Prostate gland (tissue), 2 donors: Measurements from ENCODE around the gene NDRG3. TPM values are rescaled to one million over a fixed set of nuclear protein-coding genes. Genes with fewer than 3 reads are reported as not detected.

Source experiments
- DNase-seq: peaks from one replicate; pipeline ENCODE4 v3.0.0-alpha.2; 2019; ENCODE audit warnings: low spot score
- H3K27ac ChIP-seq, 2 donors: fragments of 200-600 bp; sonication (generic); 2 replicates each; pipeline ENCODE4 v1.5.1; 2017 to 2019
- H3K27me3 ChIP-seq: fragments of 200-600 bp; sonication (generic); replicated peaks from 2 replicates; pipeline ENCODE4 v1.5.1; 2019; ENCODE audit not compliant: insufficient read depth
- H3K36me3 ChIP-seq, 2 donors: fragments of 200-600 bp; sonication (generic); 1 replicate in 1 of 2; 2 replicates in 1 of 2; pipeline versions ENCODE4 v1.5.1 to v1.8.1; 2017 to 2019
- H3K4me1 ChIP-seq: fragments of 200-600 bp; sonication (generic); replicated peaks from 2 replicates; pipeline ENCODE4 v1.5.1; 2019
- H3K4me3 ChIP-seq, 2 donors: fragments of 200-600 bp; sonication (generic); 2 replicates each; pipeline ENCODE4 v1.5.1; 2017 to 2019
- H3K9me3 ChIP-seq: fragments of 200-600 bp; sonication (generic); 2 replicates; pipeline ENCODE4 v1.5.1; 2017
- CTCF ChIP-seq, 4 experiments: fragments of 200-600 bp in 2 of 4; fragments of 450-650 bp in 2 of 4; sonication (generic) in 2 of 4; IDR thresholded peaks; 1 replicate in 3 of 4; 2 replicates in 1 of 4; pipeline ENCODE4 v1.5.1; 2016 to 2019; ENCODE audit warnings: antibody characterized with exemption in 4 of 4, mild to moderate bottlenecking in 2 of 4, moderate library complexity in 2 of 4
- POLR2A ChIP-seq: fragments of 450-650 bp; IDR thresholded peaks from one replicate; pipeline ENCODE4 v1.6.1; 2016; ENCODE audit warnings: antibody characterized with exemption, mild to moderate bottlenecking
- POLR2AphosphoS5 ChIP-seq: sonication (generic); formaldehyde crosslinking; IDR thresholded peaks from one replicate; pipeline ENCODE4 v1.6.1; 2017; ENCODE audit warnings: antibody characterized with exemption
- WGBS: methylation state at CpG from one replicate; pipeline ENCODE4 v1.1.5; 2018; 5-methylcytosine and 5-hydroxymethylcytosine counted together
- intact Hi-C: fragments of 100-400 bp; cut with DNase I; formaldehyde crosslinking; loops from one replicate; pipeline ENCODE4 v1.14.2; 2022
- total RNA-seq, 2 donors: library from RNA; depleted of rRNA; stranded (reverse); fragments of >200 nt; gene quantifications; one replicate each; pipeline ENCODE4 v1.1.0, GENCODE V29; 2016

The NDRG3 gene
- 100 to 1,000 TPM in 1 of 2 donors, 10 to 100 TPM in 1; 42.8 to 127 TPM for total RNA-seq

- Histone ChIP-seq H3K4me3 (peak within 1 kb of the TSS; percentile 96 to 98), H3K27ac (peak within 1 kb of the TSS; percentile 79 to 81), H3K27me3 (no peaks in the 10 kb centered on the region), H3K9me3 (no peaks in the 10 kb centered on the region), H3K36me3 (no peaks in the 10 kb centered on the region), H3K4me1 (peaks cover 3% of the 10 kb centered on the region)
- intact Hi-C loops: loop anchor here (2.0 kb wide), 1 partner anchor 139 kb away; no protein-coding TSS in a partner anchor
- peak; percentile 94 for DNase-seq
- peak; percentile 86 for TF ChIP-seq POLR2AphosphoS5
- TF ChIP-seq CTCF (IDR thresholded peaks at IDR 0.05): peak in 1 of 4 experiments; percentile 38
- no peak for TF ChIP-seq POLR2A
- 3% methylated on average over 58 of the region's 63 CpGs for WGBS
Measured at GRCh38 chr20:36745927-36746659, at the start of gene NDRG3. Gene NDRG3, minus strand, starts transcription at chr20:36746090. Its CDS starts 24,355 bp downstream, at chr20:36721735.

GRCh38 chr20:36794116-36794474 is 48.2 kb upstream of the NDRG3 start:
- no peaks in the 10 kb centered on the region for H3K9me3 ChIP-seq
- no peaks in the 10 kb centered on the region for H3K27me3 ChIP-seq
- H3K4me1 ChIP-seq: no peaks in the 10 kb centered on the region
- 87% methylated on average over 20 of the region's 20 CpGs for WGBS
- H3K36me3 ChIP-seq: peaks cover 17 to 21% of the 10 kb centered on the region in 2 donors
- no peak for TF ChIP-seq POLR2AphosphoS5
- H3K27ac ChIP-seq: no peak overlapping the region
- DNase-seq: no peak
- H3K4me3 ChIP-seq: no peak overlapping the region
- intact Hi-C loops: no loop called here

GRCh38 chr20:36793294-36794115 is 47.6 kb upstream of the NDRG3 start:
- Histone ChIP-seq H3K27me3 (no peaks in the 10 kb centered on the region), H3K4me1 (no peaks in the 10 kb centered on the region), H3K9me3 (no peaks in the 10 kb centered on the region), H3K4me3 (no peak overlapping the region), H3K27ac (no peak overlapping the region), H3K36me3 (peaks cover 17 to 21% of the 10 kb centered on the region in 2 donors)
- no peak for DNase-seq
- intact Hi-C loops: no loop called here
- TF ChIP-seq POLR2AphosphoS5 (no peak), CTCF (IDR thresholded peaks at IDR 0.05) (no peak), POLR2A (no peak)
- 95% methylated on average over 28 of the region's 36 CpGs for WGBS

GRCh38 chr20:36792422-36792821 is 46.5 kb upstream of the NDRG3 start:
- Histone ChIP-seq H3K4me3 (no peak overlapping the region), H3K27ac (no peak overlapping the region), H3K4me1 (no peaks in the 10 kb centered on the region), H3K36me3 (peaks cover 17 to 21% of the 10 kb centered on the region in 2 donors), H3K9me3 (no peaks in the 10 kb centered on the region), H3K27me3 (no peaks in the 10 kb centered on the region)
- TF ChIP-seq CTCF (IDR thresholded peaks at IDR 0.05) (peak in 3 of 4 experiments; percentile 25 to 31 (median 28)), POLR2AphosphoS5 (peak; percentile 34), POLR2A (no peak)
- WGBS: 68% methylated on average over 3 of the region's 3 CpGs
- intact Hi-C loops: no loop called here
- DNase-seq: peak; percentile 31

GRCh38 chr20:36791862-36792261 is 46.0 kb upstream of the NDRG3 start:
- intact Hi-C loops: no loop called here
- Histone ChIP-seq H3K36me3 (peaks cover 17 to 19% of the 10 kb centered on the region in 2 donors), H3K27ac (no peak overlapping the region), H3K9me3 (no peaks in the 10 kb centered on the region), H3K4me3 (no peak overlapping the region), H3K4me1 (no peaks in the 10 kb centered on the region), H3K27me3 (no peaks in the 10 kb centered on the region)
- DNase-seq: no peak
- 85% methylated on average over 5 of the region's 5 CpGs for WGBS
- TF ChIP-seq POLR2A: no peak
